A549 treated with ZK216348 at 1 μM for 4 hours (cell line): ENCODE measurements around the gene WNT10A. TPM values are rescaled to one million over a fixed set of nuclear protein-coding genes. Genes with fewer than 3 reads are reported as not detected.

Experiments
- total RNA-seq: library from RNA; stranded (reverse); fragments of 200-300 nt; extraction: Qiagen RNA extraction; gene quantifications from 5 replicates; pipeline ENCODE4 v1.2.3, GENCODE V29; 2022; ENCODE audit warnings: low read depth

The WNT10A gene
- total RNA-seq = 0.19 to 0.31 TPM in 2 of 5 replicates, not detected in the others

GRCh38 chr2:218880102-218880858 is at the start of gene WNT10A:
WNT10A (plus strand) TSS chr2:218880852; CDS start chr2:218880996, 144 bp downstream.

DNA sequence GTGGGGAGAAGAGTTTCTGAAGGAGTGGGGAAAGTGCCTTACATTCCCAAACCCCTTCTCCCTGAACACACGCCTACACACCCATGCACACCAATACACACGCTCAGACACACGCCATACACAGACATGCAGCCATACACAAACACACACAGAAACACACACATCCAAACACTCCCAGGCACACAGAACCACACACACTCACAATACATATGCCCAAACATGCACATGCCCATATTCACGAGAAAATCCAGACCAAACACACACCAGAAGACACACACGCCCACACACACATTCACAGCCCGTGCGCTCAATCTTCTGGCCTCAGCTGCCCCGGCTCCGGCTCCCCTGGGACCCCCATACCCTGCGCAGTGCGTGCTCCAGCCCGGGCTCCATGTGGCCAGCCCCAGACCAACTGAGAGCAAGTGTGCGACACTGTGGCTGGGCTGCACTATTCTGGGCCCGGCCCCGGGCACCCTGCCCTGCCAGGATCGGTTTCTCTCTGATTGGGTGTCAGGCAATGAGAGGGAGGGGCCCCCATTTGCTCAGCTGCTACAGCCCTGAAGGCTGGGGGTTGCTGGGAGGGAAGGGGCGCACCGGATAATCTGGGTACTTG is 49.2 kb upstream of the WNT10A start, which contains the start of gene PRKAG3:
Gene PRKAG3, minus strand, starts transcription at position 426 of the 613 bp plus-strand sequence.

DNA sequence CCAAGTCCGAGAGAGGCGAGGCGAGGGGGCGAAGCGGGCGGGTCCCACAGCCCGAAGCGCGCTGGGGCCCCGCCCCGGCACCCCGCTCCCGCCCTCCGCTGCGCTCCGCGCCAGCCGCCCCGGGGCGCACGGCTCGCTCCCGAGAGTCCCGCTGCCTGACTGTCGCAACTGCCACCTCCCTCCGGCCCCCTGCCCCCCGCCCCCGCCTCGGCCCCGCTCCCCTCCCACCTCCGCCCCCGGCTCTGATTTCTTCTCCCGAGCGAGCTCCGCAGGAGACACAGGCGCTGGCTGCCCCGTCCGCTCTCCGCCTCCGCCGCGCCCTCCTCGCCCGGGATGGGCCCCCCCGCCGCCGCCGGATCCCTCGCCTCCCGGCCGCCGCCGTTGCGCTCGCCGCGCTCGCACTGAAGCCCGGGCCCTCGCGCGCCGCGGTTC is 21.1 kb upstream of the WNT10A start, which contains the start of gene WNT6:
Gene WNT6, plus strand, starts transcription at position 250 of the 432 bp plus-strand sequence. CDS start 233 bp downstream, outside the sequence.

Other genes starting within 250 kb of the WNT10A start
- gene ZNF142, start 221.2 kb upstream of the WNT10A start, total RNA-seq = 10.6 to 21.6 TPM (median 17.0 TPM) in 5 replicates
- 32.8 to 52.6 TPM (median 44.7 TPM) in 5 replicates for gene BCS1L, start 221.2 kb upstream of the WNT10A start, total RNA-seq
- 44.9 to 53.4 TPM (median 48.5 TPM) in 5 replicates for gene RNF25, start 208.8 kb upstream of the WNT10A start, total RNA-seq
- 7.2 to 17.3 TPM (median 13.8 TPM) in 5 replicates for gene STK36, start 208.8 kb upstream of the WNT10A start, total RNA-seq
- gene TTLL4, start 170.0 kb upstream of the WNT10A start, total RNA-seq = 26.7 to 30.8 TPM (median 27.5 TPM) in 5 replicates
- 0.17 to 0.20 TPM (median 0.17 TPM) in 3 of 5 replicates, not detected in the others for gene CYP27A1, start 98.7 kb upstream of the WNT10A start, total RNA-seq
- gene PRKAG3, start 49.0 kb upstream of the WNT10A start, total RNA-seq = not detected in 5 replicates
- 0.08 to 0.21 TPM (median 0.14 TPM) in 3 of 5 replicates, not detected in the others for gene WNT6, start 21.0 kb upstream of the WNT10A start, total RNA-seq
- gene CDK5R2, start 78.8 kb downstream of the WNT10A start, total RNA-seq = 2.3 to 4.7 TPM (median 3.8 TPM) in 5 replicates
- gene FEV, start 104.3 kb downstream of the WNT10A start, total RNA-seq = not detected in 5 replicates
- not detected in 5 replicates for gene CRYBA2, start 112.6 kb downstream of the WNT10A start, total RNA-seq
- gene CFAP65, start 160.7 kb downstream of the WNT10A start, total RNA-seq = 0.11 to 0.23 TPM (median 0.18 TPM) in 5 replicates
- gene IHH, start 180.1 kb downstream of the WNT10A start, total RNA-seq = 0.25 to 0.47 TPM (median 0.37 TPM) in 4 of 5 replicates, not detected in the other